ENCODE data around the gene PIAS1.
A peak's percentile ranks its signal among the peaks of the same experiment; 100 is the strongest.

- TF ChIP-seq POLR2A (IDR thresholded peaks at IDR 0.05) (no peak), CTCF (IDR thresholded peaks at IDR 0.05) (peak in 1 of 5 experiments; percentile 0)
Measured at GRCh38 chr15:68195336-68196112, 141.4 kb downstream of the PIAS1 start.

All from tibial nerve (tissue), 3 donors.